IMR-90 (cell line): ENCODE data around the gene CERS1. TPM values are rescaled to one million over a fixed set of nuclear protein-coding genes. Genes with fewer than 3 reads are reported as not detected.
A peak's percentile ranks its signal among the peaks of the same experiment; 100 is the strongest.

Experiments
- ATAC-seq: fragments of 200-7000 bp; cut with Tn5 transposase; 2 replicates; pipeline ENCODE4 v1.9.1; 2020; ENCODE audit warnings: low read depth, mild to moderate bottlenecking, moderate library complexity
- BruUV-seq: library from RNA; stranded (reverse); fragments of 400-500 nt; replicated peaks from 2 replicates; lab custom pipeline; 2021; lab: Mats Ljungman, UMichigan
- CTCF ChIA-PET: fragments of 300-600 bp; formaldehyde crosslinking; extraction: SDS; loops from one replicate; lab custom pipeline; 2021; ENCODE audit warnings: antibody characterized with exemption; lab: Yijun Ruan, JAX
- POLR2A ChIA-PET: fragments of 300-600 bp; sonication (Branson Sonifier 250); formaldehyde crosslinking; loops from one replicate; lab custom pipeline; 2022; ENCODE audit warnings: antibody characterized with exemption; ENCODE audit not compliant: unreplicated experiment; lab: Charles Lee
- DNase-seq: peaks from one replicate; pipeline ENCODE4 v3.0.0; 2013
- H2AFZ ChIP-seq: replicated peaks from 2 replicates; pipeline ENCODE3; 2013; ENCODE audit warnings: low read length, mild to moderate bottlenecking; ENCODE audit not compliant: poor library complexity
- H2AK5ac ChIP-seq: 2 replicates; pipeline ENCODE4 v1.6.1; 2013; ENCODE audit warnings: low read depth, low read length, inconsistent platforms
- H2AK9ac ChIP-seq: replicated peaks from 2 replicates; pipeline ENCODE3; 2013; ENCODE audit warnings: mild to moderate bottlenecking, low read depth, low read length, moderate library complexity; ENCODE audit not compliant: poor library complexity
- H2BK120ac ChIP-seq: 2 replicates; pipeline ENCODE4 v1.6.1; 2013; ENCODE audit warnings: low read depth, low read length, inconsistent platforms
- H2BK15ac ChIP-seq: 3 replicates; pipeline ENCODE4 v1.6.1; 2013; ENCODE audit warnings: low read depth, low read length, inconsistent platforms
- H2BK20ac ChIP-seq: 2 replicates; pipeline ENCODE4 v1.6.1; 2013; ENCODE audit warnings: low read depth, mild to moderate bottlenecking, inconsistent platforms, low read length, moderate library complexity
- H2BK5ac ChIP-seq: 2 replicates; pipeline ENCODE4 v1.6.1; 2013; ENCODE audit warnings: mild to moderate bottlenecking, low read depth, low read length, inconsistent platforms; ENCODE audit not compliant: poor library complexity, severe bottlenecking
- H3K14ac ChIP-seq: replicated peaks from 2 replicates; pipeline ENCODE4 v1.6.1; 2013; ENCODE audit warnings: low read depth, low read length, inconsistent platforms
- H3K18ac ChIP-seq: 2 replicates; pipeline ENCODE4 v1.6.1; 2013; ENCODE audit warnings: low read depth, low read length, control low read depth
- H3K23ac ChIP-seq: 2 replicates; pipeline ENCODE4 v1.6.1; 2013; ENCODE audit warnings: low read depth, low read length, inconsistent platforms
- H3K27ac ChIP-seq: 2 replicates; pipeline ENCODE4 v1.5.1; 2013; ENCODE audit warnings: mild to moderate bottlenecking, control low read depth, low read length; ENCODE audit not compliant: insufficient read depth
- H3K27me3 ChIP-seq: 2 replicates; pipeline ENCODE4 v1.6.1; 2013; ENCODE audit warnings: low read length; ENCODE audit not compliant: control insufficient read depth, insufficient read depth
- H3K36me3 ChIP-seq: 2 replicates; pipeline ENCODE4 v1.6.1; 2013; ENCODE audit warnings: low read length, mixed read lengths; ENCODE audit not compliant: control insufficient read depth, insufficient read depth
- H3K4ac ChIP-seq: 2 replicates; pipeline ENCODE4 v1.6.1; 2013; ENCODE audit warnings: low read depth, low read length, inconsistent platforms
- H3K4me1 ChIP-seq: 2 replicates; pipeline ENCODE4 v1.6.1; 2013; ENCODE audit warnings: low read length, mixed read lengths; ENCODE audit not compliant: control insufficient read depth, insufficient read depth
- H3K4me2 ChIP-seq: 2 replicates; pipeline ENCODE4 v1.6.1; 2013; ENCODE audit warnings: low read depth, mild to moderate bottlenecking, control low read depth, low read length, moderate library complexity
- H3K4me3 ChIP-seq: 2 replicates; pipeline ENCODE4 v1.5.1; 2013; ENCODE audit warnings: low read depth, mild to moderate bottlenecking, control low read depth, low read length, moderate library complexity; ENCODE audit not compliant: insufficient read depth
- H3K56ac ChIP-seq: 2 replicates; pipeline ENCODE4 v1.6.1; 2013; ENCODE audit warnings: low read length, inconsistent platforms; ENCODE audit not compliant: insufficient read depth; ENCODE audit errors: extremely low read depth
- H3K79me1 ChIP-seq, 2 experiments: 2 replicates each; pipeline ENCODE4 v1.6.1; 2013; ENCODE audit warnings: low read length in 2 of 2, inconsistent platforms in 1 of 2, low read depth in 1 of 2
- H3K9ac ChIP-seq: 2 replicates; pipeline ENCODE4 v1.6.1; 2013; ENCODE audit warnings: low read depth, low read length, control low read depth
- H3K9me1 ChIP-seq: 2 replicates; pipeline ENCODE4 v1.6.1; 2013; ENCODE audit warnings: low read length, inconsistent platforms; ENCODE audit not compliant: insufficient read depth
- H3K9me3 ChIP-seq: 2 replicates; pipeline ENCODE4 v1.6.1; 2013; ENCODE audit warnings: low read length; ENCODE audit not compliant: control insufficient read depth, insufficient read depth
- H4K20me1 ChIP-seq: 2 replicates; pipeline ENCODE4 v1.6.1; 2013; ENCODE audit warnings: low read length, inconsistent platforms; ENCODE audit not compliant: insufficient read depth
- H4K5ac ChIP-seq: 2 replicates; pipeline ENCODE4 v1.6.1; 2013; ENCODE audit warnings: mild to moderate bottlenecking, low read depth, low read length, control low read depth
- H4K8ac ChIP-seq, 2 experiments: 2 replicates each; pipeline ENCODE4 v1.6.1; 2013; ENCODE audit warnings: low read depth in 2 of 2, low read length in 2 of 2, control low read depth in 1 of 2, inconsistent platforms in 1 of 2
- H4K91ac ChIP-seq: 2 replicates; pipeline ENCODE4 v1.6.1; 2013; ENCODE audit warnings: low read depth, low read length, inconsistent platforms; ENCODE audit not compliant: insufficient read depth
- BHLHE40 ChIP-seq: fragments of 150-350 bp; IDR thresholded peaks from 2 replicates; pipeline ENCODE4 v1.6.1; 2016; ENCODE audit warnings: mild to moderate bottlenecking, low read depth, low read length
- CEBPB ChIP-seq: IDR thresholded peaks from 2 replicates; pipeline ENCODE4 v1.6.1; 2012; ENCODE audit warnings: low read depth, low read length, improper control_type of control experiment
- CHD1 ChIP-seq: IDR thresholded peaks from 2 replicates; pipeline ENCODE4 v1.6.1; 2012; ENCODE audit warnings: low read depth, low read length, improper control_type of control experiment
- CTCF ChIP-seq: conservative IDR thresholded peaks from 2 replicates; pipeline ENCODE4 v1.5.1; 2012; ENCODE audit warnings: mild to moderate bottlenecking, low read depth, low read length, improper control_type of control experiment
- FOS ChIP-seq: fragments of 150-350 bp; IDR thresholded peaks from 2 replicates; pipeline ENCODE4 v1.6.1; 2016; ENCODE audit warnings: low read depth, low read length
- MAFK ChIP-seq: IDR thresholded peaks from 2 replicates; pipeline ENCODE4 v1.6.1; 2012; ENCODE audit warnings: low read depth, low read length, improper control_type of control experiment
- MAZ ChIP-seq: IDR thresholded peaks from 2 replicates; pipeline ENCODE4 v1.6.1; 2012; ENCODE audit warnings: low read depth, mild to moderate bottlenecking, low read length, improper control_type of control experiment, moderate library complexity, borderline replicate concordance
- MXI1 ChIP-seq: IDR thresholded peaks from 2 replicates; pipeline ENCODE4 v1.6.1; 2012; ENCODE audit warnings: low read depth, mild to moderate bottlenecking, low read length, moderate library complexity, borderline replicate concordance
- NFE2L2 ChIP-seq: fragments of 150-350 bp; IDR thresholded peaks from 2 replicates; pipeline ENCODE4 v1.6.1; 2016; ENCODE audit warnings: low read depth, mild to moderate bottlenecking, low read length
- POLR2A ChIP-seq: IDR thresholded peaks from 2 replicates; pipeline ENCODE4 v1.6.1; 2012; ENCODE audit warnings: mild to moderate bottlenecking, low read depth, low read length
- RAD21 ChIP-seq: IDR thresholded peaks from 2 replicates; pipeline ENCODE4 v1.6.1; 2012; ENCODE audit warnings: low read length, improper control_type of control experiment
- RCOR1 ChIP-seq: IDR thresholded peaks from 2 replicates; pipeline ENCODE4 v1.6.1; 2012; ENCODE audit warnings: mild to moderate bottlenecking, low read length, improper control_type of control experiment; ENCODE audit not compliant: insufficient replicate concordance
- RFX5 ChIP-seq: IDR thresholded peaks from 2 replicates; pipeline ENCODE4 v1.8.0; 2012; ENCODE audit warnings: low read depth, mild to moderate bottlenecking, low read length, moderate library complexity
- SMC3 ChIP-seq: fragments of 150-350 bp; IDR thresholded peaks from 2 replicates; pipeline ENCODE4 v1.6.1; 2016; ENCODE audit warnings: low read depth, mild to moderate bottlenecking, antibody characterized with exemption, low read length, moderate library complexity
- USF2 ChIP-seq: fragments of 150-350 bp; IDR thresholded peaks from 2 replicates; pipeline ENCODE4 v1.6.1; 2017; ENCODE audit warnings: mild to moderate bottlenecking, antibody characterized with exemption, low read length, low read depth
- WGBS, 2 experiments: methylation state at CpG; one replicate each; pipeline versions ENCODE4 v1.1.5 to v1.1.7; 2013; ENCODE audit warnings: missing lambda C conversion rate in 2 of 2; ENCODE audit not compliant: insufficient read length in 1 of 2; ENCODE audit errors: extremely low coverage in 2 of 2; 5-methylcytosine and 5-hydroxymethylcytosine counted together
- dilution Hi-C: fragments of 300-500 bp; cut with HindIII; formaldehyde crosslinking; loops from one replicate; pipeline ENCODE4 v1.14.3; 2018; ENCODE audit warnings: low sequenced_read_pairs; ENCODE audit not compliant: unreplicated experiment
- in situ Hi-C: fragments of 300-500 bp; cut with MboI; formaldehyde crosslinking; loops from 3 replicates; pipeline ENCODE4 v1.14.3; 2019; ENCODE audit warnings: low sequenced_read_pairs, inconsistent platforms, mixed read lengths
- intact Hi-C: fragments of 100-400 bp; cut with micrococcal nuclease; formaldehyde crosslinking; loops from 2 replicates; pipeline ENCODE4 v1.10.0; 2022
- polyA plus RNA-seq, 3 experiments: library from polyadenylated mRNA; depleted of rRNA; stranded (reverse); fragments of >200 nt; gene quantifications; 2 replicates each; pipeline ENCODE4 v1.2.3, GENCODE V29; 2012; ENCODE audit warnings: low replicate concordance in 1 of 3
- total RNA-seq: library from RNA; depleted of rRNA; stranded (reverse); fragments of >200 nt; gene quantifications from 2 replicates; pipeline ENCODE4 v1.2.3, GENCODE V29; 2012
- TF ChIP-seq, protein P1 (sequence below): fragments of 150-350 bp; IDR thresholded peaks from 2 replicates; pipeline ENCODE4 v1.6.1; 2016; ENCODE audit warnings: low read depth, mild to moderate bottlenecking, low read length, moderate library complexity, borderline replicate concordance

The CERS1 gene
- total and polyA plus RNA-seq, 2 of the 4 experiments (the other 2 are of a cell fraction), result 0.90 to 4.3 TPM

DNA sequence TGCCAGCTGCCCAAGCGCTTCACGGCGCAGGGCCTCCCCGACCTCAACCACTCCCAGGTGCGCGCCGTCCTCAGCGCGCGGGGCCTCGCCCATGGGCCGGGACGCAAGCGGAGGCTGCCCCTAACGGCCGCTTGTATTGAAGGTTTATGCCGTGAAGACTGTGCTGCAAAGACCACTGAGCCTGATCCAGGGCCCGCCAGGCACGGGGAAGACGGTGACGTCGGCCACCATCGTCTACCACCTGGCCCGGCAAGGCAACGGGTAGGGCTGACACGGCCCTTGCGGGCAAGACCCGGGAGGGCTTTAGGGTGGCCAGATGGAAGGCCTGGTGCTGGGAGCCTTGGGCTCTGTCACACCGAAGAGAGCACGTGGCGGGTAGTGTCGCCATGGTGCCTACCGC, 41.0 kb downstream of the CERS1 start:
- H2BK120ac ChIP-seq, result no peak overlapping the region
- no peak for DNase-seq
- peaks cover 92% of the 10 kb centered on the region for H3K36me3 ChIP-seq
- dilution Hi-C loops (no loop called here), in situ Hi-C loops (loop anchor here (5.0 kb wide), 2 partner anchors 273 to 403 kb away; no protein-coding TSS in a partner anchor), intact Hi-C loops (no loop called here)
- peaks cover 35% of the 10 kb centered on the region for H4K20me1 ChIP-seq
- H2AK5ac ChIP-seq, result no peak overlapping the region
- no peak overlapping the region for H4K91ac ChIP-seq
- WGBS, 2 experiments, result 98% methylated on average over 31 of the region's 33 CpGs; no CpG with 5 or more reads in 1 of the 2 experiments
- peak overlapping the region; percentile 57 for H2AK9ac ChIP-seq
- no peak overlapping the region for H2AFZ ChIP-seq
- ChIA-PET CTCF (interaction anchor here (0.6 to 1.4 kb wide), 2 partner anchors 9 to 162 kb away, joined by 3 to 6 read pairs; no protein-coding TSS in a partner anchor), POLR2A (interaction anchor here (0.6 kb wide), 1 partner anchor 526 kb away, joined by 3 read pairs; no protein-coding TSS in a partner anchor)
- H3K18ac ChIP-seq, result no peak overlapping the region
- no peak overlapping the region for H3K4me2 ChIP-seq
- no peak overlapping the region for H3K27ac ChIP-seq
- no peak overlapping the region for H3K9ac ChIP-seq
- no peak overlapping the region for H2BK5ac ChIP-seq
- no peak overlapping the region for H4K8ac ChIP-seq
- no peaks in the 10 kb centered on the region for H3K9me1 ChIP-seq
- TF ChIP-seq MXI1 (no peak), MAZ (no peak), NFE2L2 (no peak), BHLHE40 (no peak), MAFK (no peak), SMC3 (no peak), CHD1 (no peak), RCOR1 (no peak), RAD21 (no peak), RFX5 (no peak), USF2 (no peak), FOS (no peak), CEBPB (no peak), CTCF (no peak), POLR2A (no peak)
- TF ChIP-seq, protein P1, sequence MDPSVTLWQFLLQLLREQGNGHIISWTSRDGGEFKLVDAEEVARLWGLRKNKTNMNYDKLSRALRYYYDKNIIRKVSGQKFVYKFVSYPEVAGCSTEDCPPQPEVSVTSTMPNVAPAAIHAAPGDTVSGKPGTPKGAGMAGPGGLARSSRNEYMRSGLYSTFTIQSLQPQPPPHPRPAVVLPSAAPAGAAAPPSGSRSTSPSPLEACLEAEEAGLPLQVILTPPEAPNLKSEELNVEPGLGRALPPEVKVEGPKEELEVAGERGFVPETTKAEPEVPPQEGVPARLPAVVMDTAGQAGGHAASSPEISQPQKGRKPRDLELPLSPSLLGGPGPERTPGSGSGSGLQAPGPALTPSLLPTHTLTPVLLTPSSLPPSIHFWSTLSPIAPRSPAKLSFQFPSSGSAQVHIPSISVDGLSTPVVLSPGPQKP, result no peak
- no peak overlapping the region for H3K4me3 ChIP-seq
- no peak overlapping the region for H3K14ac ChIP-seq
- no peaks in the 10 kb centered on the region for H3K27me3 ChIP-seq
- no peak overlapping the region for H3K4ac ChIP-seq
- H2BK20ac ChIP-seq, result no peak overlapping the region
- BruUV-seq, result no TSS peak
- H3K23ac ChIP-seq, result no peak overlapping the region
- ATAC-seq, result no peak
- peaks cover 26 to 75% of the 10 kb centered on the region in 2 experiments for H3K79me1 ChIP-seq
- H2BK15ac ChIP-seq, result no peak overlapping the region
- H3K4me1 ChIP-seq, result no peaks in the 10 kb centered on the region
- H3K9me3 ChIP-seq, result no peaks in the 10 kb centered on the region
- H4K5ac ChIP-seq, result no peak overlapping the region
- H3K56ac ChIP-seq, result no peak overlapping the region
